ENCODE data around the gene PGD. TPM values are rescaled to one million over a fixed set of nuclear protein-coding genes. Genes with fewer than 3 reads are reported as not detected.
"Not testable (repeated sequence)": the region's sequence is repeated elsewhere in the genome, so short reads cannot be mapped to it uniquely, and the experiment has no call there.

The PGD gene
- total RNA-seq, 1 donor from 2014 or later, result 59.5 TPM

DNA sequence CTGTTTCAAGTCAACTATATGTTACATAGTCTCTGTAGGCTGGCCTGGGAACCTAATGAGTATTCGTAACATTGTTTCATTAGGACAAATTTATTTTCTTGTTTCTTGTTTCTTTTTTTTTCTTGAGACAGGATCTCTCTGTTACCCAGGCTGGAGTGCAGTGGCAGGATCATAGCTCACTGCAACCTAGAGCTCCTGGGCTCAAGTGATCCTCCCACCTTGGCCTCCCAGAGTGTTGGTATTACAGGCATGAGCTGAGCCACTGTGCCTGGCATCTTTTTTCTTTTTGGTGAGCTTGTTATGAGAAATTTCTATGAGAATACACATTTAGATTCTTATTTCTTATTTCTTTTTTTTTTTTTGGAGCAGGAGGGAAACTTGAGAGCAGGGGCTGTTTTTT is 38.2 kb downstream of the PGD start:
- no peak for DNase-seq

DNA sequence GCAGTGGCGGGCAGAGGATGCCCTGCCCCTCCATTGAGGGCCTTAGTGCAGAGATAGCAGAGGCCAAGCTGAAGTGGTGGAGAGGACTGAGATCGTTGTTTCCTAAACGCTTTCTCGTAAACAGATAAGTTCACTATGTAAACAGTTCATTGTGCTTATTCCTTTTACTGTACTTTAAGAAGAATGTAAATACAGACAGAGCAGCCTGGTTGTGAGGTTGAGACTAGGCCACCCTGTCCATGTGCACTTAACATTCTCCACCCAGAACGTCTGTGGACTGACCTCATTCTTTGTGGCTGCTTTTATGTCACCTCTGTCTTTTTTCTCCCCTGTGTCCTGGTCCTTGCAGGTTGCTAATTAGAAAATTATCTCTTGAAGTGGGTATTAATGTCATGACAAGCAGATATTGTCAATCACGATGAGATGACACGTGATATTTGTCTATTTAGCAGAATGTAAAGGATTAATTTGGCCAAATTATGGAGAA is 39.9 kb downstream of the PGD start:
- no peak for DNase-seq

DNA sequence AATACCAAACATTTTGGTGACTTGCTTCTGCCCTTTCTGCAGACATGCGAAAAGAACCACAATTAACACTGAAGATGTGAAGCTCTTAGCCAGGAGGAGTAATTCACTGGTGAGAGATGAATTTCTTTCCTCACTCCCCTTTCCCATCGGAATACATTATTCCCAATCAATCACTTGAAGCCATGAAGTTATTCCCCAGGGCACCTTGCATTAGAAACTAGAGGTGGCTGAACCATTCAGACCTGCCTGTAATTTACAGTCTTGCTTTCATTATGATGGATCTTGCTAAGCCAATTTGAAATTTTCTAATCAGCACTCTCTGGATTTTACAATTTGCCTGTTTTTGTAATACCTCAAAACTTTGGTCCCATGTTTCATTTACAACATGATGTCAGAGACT is 41.4 kb downstream of the PGD start:
- no peak for DNase-seq

DNA sequence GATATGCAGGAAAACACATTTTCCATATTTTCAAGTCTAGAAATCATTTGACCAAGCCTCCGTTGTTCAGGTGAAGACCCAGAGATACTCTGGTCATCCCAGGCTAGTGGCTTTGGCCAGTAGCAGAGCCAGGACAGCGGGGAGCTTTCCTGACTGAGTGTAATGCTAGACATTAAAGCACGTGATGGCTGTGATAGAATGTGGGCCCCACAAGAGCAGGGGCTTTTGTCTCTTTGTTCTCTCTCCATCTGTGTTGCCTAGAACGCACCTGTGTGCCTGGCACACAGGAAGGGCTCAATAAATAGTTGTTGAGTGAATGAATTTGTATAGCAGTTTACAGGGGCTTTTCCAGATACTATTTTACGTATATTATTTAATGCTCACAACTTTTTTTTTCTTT is 41.9 kb downstream of the PGD start:
- no peak for DNase-seq

DNA sequence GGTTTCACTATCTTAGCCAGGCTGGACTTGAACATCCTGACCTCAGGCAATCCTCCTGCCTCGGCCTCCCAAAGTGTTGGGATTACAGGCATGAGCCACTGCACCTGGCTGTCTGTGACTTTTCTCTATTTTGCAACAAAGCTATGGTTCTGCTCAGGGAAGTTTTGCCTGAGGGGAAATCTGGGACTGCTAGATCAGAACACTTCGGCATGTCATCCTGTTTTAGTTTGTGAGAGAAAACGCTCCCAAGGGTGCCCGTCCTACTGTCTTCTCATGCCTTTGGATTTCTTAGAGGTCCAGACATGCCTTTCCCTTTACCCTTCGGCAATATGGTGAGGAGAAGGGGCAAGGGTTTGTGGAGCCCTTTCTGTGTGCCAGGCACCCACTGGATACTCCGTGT is 45.4 kb downstream of the PGD start:
- no peak for DNase-seq

DNA sequence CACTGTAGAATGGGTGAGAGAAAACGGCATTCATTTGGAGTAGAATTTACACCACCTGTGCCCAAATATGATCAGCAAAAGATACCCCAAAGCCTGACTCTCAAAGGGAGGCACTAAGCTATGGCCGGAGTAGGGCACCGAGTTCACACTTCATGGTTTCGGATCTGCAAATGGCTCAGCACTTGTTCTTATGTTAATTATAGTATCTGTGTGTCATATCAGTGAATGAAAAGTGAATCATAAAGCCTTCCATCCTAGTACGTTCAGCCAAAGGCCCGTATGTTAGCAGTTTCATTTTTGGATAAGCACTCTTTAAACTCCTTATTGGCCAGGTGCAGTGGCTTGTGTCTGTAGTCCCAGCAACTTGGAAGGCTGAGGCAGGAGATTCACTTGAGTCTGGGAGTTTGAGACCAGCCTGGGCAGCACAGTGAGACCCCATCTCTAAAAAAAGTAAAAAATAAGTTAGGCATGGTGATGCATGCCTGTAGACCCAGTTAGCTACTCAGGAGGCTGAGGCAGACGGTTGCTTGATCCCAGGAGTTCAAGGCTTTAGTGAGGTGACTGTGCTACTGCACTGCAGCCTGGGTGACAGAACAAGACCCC is 46.0 kb downstream of the PGD start:
- DNase-seq, result no peak

DNA sequence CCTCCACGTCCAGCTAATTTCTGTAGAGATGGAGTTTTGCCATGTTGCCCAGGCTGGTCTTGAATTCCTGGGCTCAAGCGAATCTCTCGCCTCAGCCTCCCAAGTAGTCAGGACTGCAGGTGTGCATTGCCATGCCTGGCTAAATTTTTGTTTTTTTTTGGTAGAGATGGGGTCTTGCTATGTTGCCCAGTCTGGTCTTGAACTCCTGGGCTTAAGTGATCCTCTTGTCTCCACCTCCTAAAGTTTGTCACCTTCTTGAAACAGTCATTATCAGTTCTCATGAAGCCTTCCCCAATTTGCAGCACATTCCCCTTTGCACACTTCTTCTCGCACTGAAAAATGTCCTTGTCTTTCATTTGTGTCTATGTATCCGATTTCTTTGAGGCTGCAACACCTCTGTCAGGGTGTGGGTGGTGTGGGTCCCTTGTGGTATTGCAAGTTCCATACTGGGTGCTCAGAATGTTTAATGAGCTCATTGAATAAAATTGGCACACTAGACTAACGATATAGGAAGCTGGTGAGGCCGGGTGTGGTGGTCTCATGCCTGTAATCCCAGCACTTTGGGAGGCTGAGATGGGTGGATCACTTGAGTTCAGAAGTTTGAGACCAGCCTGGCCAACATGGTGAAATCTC is 48.0 kb downstream of the PGD start:
- DNase-seq, result no peak

DNA sequence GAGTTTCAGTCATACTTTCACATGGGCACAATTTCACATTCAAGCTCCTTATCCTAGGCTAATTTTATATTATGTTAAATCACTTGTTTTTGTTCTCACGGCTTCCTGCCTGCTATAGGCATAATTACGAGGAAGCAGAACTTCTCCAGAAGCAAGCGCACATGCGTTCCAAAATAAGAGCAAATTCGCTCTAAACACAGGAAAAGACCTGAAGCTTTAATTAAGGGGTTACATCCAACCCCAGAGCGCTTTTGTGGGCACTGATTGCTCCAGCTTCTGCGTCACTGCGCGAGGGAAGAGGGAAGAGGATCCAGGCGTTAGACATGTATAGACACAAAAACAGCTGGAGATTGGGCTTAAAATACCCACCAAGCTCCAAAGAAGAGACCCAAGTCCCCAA is 50.9 kb downstream of the PGD start, which contains the start of gene CORT:
Gene CORT (plus strand): TSS at position 281 of the 400 bp plus-strand sequence. CDS start 193 bp downstream, outside the sequence.
- DNase-seq, result no peak

DNA sequence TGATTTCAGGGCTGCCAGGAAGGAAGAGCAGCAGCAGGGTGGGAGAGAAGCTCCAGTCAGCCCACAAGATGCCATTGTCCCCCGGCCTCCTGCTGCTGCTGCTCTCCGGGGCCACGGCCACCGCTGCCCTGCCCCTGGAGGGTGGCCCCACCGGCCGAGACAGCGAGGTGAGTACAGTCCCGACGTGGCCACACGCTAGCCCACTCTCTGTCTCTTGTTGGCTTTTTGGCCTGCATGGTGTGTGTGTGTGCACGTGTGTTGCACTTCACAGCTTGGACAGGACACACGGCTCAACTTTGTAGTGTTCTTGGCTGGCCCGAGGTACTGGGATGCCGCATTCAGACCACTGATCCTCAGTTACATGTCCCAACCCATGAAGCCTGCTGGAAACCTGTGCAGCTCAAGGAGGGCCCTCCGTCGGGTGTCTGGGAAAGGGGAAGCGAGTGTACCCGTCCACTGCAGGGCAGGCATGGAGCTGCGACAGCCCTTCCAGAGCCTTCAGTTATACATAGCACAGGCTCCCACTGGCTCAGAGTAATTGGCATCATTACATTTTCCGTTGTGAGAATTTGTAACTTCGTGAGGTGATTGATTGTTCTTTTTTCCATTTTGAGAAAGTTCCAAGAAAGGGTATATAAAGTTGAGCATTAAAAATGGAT is 51.4 kb downstream of the PGD start:
- DNase-seq, result no peak

DNA sequence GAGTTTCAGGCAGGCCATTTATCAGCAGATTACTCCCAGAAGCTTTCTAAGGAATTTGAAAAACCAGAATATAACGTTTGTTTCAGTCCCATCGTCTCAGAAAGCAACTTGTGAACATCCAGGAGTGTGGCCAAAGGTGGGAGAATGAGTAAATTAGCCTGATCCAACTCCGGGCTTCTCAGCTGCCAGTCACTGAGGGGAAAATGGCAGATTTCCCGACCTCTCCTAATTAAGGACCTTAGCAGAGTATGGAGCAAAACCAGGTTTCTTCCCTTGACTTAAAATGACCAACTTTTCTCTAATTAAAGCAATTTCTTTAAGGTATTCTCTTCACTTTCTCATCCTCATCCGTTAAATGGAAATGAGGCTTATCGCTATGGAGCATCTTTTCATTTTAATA is 52.0 kb downstream of the PGD start:
- no peak for DNase-seq

DNA sequence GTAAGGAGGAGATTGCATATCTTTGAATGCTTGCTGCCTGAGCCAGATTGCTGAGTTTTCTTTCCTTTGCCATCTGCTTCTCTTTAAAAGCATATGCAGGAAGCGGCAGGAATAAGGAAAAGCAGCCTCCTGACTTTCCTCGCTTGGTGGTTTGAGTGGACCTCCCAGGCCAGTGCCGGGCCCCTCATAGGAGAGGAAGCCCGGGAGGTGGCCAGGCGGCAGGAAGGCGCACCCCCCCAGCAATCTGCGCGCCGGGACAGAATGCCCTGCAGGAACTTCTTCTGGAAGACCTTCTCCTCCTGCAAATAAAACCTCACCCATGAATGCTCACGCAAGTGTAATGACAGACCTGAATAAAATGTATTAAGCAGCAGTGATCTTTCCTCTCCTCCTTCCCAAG is 52.4 kb downstream of the PGD start:
- peak; percentile 40 for DNase-seq

DNA sequence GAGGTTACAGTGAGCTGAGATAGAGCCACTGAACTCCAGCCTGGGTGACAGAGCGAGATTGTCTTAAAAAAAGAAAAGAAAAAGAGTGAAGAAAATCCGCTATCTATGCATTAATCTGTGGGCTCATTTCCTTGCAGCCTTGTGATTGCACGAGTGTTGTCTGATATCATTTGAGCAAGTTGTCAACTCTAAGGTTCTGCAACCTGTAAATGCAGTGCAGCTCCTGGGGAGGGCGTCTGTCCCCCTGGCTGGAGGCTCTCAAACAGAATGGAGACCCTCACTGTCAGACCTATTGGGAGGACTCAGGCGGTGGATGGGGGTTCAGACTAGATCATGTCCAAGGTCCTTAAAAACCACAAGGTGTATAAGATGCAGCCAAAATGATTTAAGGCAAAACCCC is 57.2 kb downstream of the PGD start:
- DNase-seq, result no peak

DNA sequence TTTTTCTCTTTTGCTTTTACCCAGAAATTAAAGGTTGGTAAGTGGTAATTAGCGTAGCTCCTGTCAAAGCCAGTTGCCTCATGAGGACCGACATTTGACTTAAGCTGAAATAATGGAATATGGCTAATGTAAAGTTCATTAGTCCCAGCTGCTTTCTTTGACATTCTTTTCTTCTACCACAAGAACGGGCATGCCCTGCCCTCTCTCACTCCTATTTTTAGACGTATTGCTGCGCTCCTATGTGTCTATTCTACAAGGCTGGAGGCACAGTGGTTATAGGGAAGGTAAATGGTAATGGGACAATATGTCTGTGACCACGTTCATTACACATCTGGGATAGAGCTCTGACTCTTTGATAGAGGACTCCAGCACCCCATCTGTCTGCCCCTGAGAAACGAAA is 57.8 kb downstream of the PGD start:
- DNase-seq, result peak; percentile 17

DNA sequence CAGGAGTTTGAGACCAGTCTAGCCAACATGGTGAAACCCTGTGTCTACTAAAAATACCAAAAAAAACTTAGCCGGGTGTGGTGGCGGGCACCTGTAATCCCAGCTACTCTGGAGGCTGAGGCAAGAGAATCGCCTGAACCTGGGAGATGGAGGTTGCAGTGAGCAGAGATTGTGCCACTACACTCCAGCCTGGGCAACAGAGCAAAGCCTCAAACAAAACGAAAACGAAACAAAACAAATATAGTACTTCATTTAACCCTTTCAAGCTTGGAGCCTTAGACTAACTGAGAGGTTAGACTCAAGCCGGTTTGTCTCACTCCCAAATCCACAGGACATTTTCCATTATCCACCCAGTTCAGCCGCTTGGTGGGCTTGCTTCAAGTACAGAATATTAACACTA is 58.6 kb downstream of the PGD start:
- not testable (repeated sequence) for DNase-seq

DNA sequence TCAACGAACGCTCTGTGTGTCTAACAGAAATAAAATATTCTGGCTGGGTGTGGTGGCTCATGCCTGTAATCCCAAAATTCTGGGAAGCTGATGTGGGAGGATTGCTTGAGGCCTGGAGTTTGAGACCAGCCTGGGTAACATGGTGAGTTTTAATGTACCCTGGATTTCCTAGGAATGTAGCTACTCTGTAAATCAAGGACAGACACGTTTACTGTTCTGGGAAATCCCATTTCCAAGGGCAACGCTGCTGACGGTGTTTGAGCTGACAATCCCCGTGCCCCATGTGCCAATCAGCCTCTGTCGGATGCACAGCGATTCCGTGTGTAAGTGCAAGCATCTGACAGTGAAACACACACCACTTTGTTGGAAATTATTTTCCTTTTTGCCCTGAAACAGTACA is 59.0 kb downstream of the PGD start:
- DNase-seq, result no peak

DNA sequence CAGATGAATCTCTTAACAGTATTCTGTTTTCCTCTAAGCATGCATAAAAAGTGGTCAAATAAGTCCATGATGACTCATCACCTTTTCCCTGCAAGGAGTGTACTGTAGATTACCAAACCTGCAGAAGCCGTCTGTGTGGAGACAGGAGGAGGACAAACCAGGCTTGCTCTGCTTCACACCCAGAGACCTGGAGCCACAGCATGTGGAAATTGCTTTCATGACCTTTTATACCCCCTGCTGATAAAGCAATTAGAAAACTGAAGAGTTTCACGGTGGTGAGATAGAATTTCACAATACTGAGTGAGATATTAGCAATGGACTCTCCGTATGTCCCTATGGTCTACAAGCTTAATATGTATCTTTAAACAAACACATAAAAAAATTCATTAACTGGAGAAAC is 60.3 kb downstream of the PGD start:
- no peak for DNase-seq

DNA sequence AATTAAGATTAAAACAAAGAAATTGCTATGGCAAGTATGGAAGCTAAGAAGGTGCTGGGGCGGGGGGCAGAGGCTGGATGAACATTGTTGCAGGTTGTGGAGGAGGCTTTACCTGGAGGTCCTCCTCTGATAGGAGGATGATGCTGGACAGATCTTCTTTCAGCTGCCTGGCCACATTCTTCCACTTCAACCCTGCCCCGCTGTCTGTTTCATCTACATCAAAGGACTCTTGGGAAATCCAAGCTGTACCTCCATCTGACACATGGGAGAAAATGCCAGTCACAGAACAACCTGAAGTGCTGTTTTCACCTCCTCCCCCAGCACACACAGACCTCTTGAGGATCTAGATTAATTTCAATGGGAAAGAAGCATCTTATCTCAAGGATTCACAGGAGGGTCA is 68.2 kb downstream of the PGD start:
- no peak for DNase-seq

DNA sequence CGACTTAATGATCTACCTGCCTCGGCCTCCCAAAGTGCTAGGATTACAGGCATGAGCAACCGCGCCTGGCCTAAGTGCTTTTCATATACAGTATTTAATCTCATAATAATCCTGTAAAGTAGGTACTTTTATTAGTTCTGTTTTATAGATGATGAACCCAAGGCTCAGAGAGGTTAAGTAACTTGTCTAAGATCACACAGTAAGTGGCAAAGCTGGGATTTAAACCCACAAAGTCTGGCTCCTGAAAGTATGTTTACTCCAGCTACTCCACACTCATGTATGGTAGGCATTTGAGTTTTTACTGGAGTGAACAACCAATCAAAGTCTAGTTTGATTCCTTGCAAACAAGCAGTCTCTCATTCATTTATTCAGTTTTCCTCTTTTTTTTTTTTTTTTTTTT is 71.2 kb downstream of the PGD start:
- no peak for DNase-seq

Other genes with a start within 250 kb of the PGD start
- 74.6 TPM for gene KIF1B, start 188.5 kb upstream of the PGD start, total RNA-seq
- 4.2 TPM for gene CENPS, start 31.4 kb downstream of the PGD start, total RNA-seq
- gene CORT, start 51.0 kb downstream of the PGD start, total RNA-seq, result 0.49 TPM
- 20.6 TPM for gene DFFA, start 73.5 kb downstream of the PGD start, total RNA-seq
- gene PEX14, start 75.9 kb downstream of the PGD start, total RNA-seq, result 9.6 TPM